SK-N-SH treated with all-trans-retinoic acid at 6 μM for 48 hours (cell line): ENCODE measurements around the gene DNASE2.

Experiments
- ISL1 ChIP-seq: fragments of 250-450 bp; sonication (Bioruptor Pico); IDR thresholded peaks from 2 replicates; pipeline ENCODE4 v2.1.2; 2022; ENCODE audit warnings: mild to moderate bottlenecking, moderate library complexity
- TCF4 ChIP-seq: fragments of 250-450 bp; sonication (Bioruptor Pico); IDR thresholded peaks from 2 replicates; pipeline ENCODE4 v1.8.0; 2021; ENCODE audit warnings: mild to moderate bottlenecking, moderate library complexity, borderline replicate concordance
- ZC3H10 ChIP-seq: fragments of 250-450 bp; sonication (Bioruptor Pico); IDR thresholded peaks from 2 replicates; pipeline ENCODE4 v1.5.1; 2021; ENCODE audit warnings: mild to moderate bottlenecking, moderate library complexity
- ZFP3 ChIP-seq: fragments of 250-450 bp; sonication (Bioruptor Pico); IDR thresholded peaks from 2 replicates; pipeline ENCODE4 v1.5.0; 2020; ENCODE audit warnings: mild to moderate bottlenecking, moderate library complexity

DNA sequence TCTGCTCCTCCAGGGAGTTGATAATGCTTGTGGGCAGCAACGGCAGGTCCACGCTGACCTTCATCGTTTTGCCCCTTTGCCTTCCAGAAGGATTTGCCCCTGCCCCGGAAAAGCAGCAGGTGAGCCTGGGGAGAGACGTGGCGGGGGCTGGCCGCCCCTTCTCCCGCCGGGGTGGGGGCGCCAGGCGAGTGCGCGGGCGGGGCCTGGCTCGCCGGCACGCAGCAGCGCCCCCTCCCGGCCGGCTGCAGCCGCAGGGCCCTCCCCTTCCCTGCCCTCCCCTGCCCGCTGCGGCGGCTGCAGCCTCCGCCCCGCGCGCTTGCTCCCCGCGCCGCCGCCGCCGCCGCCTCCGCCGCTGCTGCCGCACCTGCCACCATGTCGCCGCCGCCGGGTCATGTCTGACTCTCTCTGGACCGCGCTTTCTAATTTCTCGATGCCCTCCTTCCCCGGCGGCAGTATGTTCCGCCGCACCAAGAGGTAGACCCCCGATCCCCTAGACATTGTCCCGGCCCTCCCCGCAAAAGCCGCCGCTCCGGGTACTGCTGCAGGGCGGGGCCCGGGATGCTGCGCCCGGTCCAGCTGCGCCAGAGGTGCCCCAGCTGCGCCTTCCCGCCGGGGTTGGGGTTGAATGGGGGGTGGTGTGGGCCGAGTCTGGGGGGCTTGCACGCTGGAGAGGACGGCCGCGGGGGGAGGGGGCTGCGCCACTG, 42.9 kb downstream of the DNASE2 start, which contains the start of gene MAST1:
- TF ChIP-seq ISL1 (CRISPR knock-in tag) = no peak
- TF ChIP-seq TCF4 (CRISPR knock-in tag) = no peak
- TF ChIP-seq ZC3H10 (CRISPR knock-in tag) = no peak
- no peak for TF ChIP-seq ZFP3
